GM19025 (cell line): ENCODE results near the gene KRTAP29-1.
A peak's percentile ranks its signal among the peaks of the same experiment; 100 is the strongest.

Source experiments
- ATAC-seq: cut with Tn5 transposase; IDR thresholded peaks from one replicate; pipeline ENCODE4 v1.9.1; 2021; ENCODE audit warnings: mild to moderate bottlenecking, low read depth, moderate library complexity; ENCODE audit not compliant: unreplicated experiment

The KRTAP29-1 gene

DNA sequence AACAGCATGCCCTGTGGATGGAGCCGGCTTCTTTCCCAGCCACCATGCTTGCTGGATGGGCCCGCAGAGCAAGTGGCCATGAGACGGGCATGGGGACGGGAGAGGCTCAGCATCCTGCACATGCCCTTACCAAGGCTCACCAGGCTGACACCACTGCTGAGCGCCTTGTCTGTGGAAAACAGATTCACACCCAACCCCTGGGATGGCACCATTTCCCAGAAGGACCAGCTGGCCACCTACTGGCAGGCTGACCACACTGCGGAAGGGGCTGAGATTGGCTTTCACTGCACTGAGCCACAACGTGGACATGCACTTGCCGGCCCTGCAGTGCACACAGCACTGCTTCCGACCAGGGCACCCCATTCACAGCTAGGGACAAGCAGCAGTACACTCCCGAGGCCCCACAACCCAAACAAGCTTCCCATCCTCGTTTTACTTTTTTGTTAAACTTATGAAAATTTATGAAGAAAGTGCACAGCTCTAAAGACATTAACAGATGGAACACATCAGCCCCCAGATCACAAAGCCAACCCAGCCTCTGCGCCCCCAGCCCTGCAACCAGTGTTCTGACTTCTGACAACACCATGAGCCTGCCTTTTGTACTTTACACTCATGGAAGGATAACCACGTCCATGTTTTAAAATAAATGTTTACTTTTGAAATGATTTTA lies 26.8 kb upstream of the KRTAP29-1 start:
- ATAC-seq = no peak

DNA sequence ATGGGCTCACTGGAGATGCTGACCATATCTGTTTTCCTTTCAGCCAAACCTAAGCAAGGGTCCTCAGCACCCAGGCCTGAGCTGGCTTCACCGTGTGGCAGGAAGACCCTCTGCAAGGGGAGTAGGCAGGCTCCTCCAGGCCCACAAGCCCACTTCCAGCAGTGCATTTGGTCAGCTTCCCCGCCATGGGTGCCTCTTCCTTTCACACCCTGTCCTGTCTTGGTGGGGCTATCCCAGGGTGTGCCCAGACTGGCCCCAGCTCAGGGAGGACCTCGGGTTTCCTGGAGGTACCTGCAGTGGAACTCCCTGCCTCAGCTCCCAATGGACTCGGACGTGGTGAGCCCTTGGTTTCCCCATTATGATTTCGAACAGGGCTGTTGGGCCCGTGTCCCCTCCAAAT lies 25.6 kb upstream of the KRTAP29-1 start:
- no peak for ATAC-seq

- ATAC-seq = no peak
Measured at GRCh38 chr17:41327411-41328120, 24.9 kb upstream of the KRTAP29-1 start.

DNA sequence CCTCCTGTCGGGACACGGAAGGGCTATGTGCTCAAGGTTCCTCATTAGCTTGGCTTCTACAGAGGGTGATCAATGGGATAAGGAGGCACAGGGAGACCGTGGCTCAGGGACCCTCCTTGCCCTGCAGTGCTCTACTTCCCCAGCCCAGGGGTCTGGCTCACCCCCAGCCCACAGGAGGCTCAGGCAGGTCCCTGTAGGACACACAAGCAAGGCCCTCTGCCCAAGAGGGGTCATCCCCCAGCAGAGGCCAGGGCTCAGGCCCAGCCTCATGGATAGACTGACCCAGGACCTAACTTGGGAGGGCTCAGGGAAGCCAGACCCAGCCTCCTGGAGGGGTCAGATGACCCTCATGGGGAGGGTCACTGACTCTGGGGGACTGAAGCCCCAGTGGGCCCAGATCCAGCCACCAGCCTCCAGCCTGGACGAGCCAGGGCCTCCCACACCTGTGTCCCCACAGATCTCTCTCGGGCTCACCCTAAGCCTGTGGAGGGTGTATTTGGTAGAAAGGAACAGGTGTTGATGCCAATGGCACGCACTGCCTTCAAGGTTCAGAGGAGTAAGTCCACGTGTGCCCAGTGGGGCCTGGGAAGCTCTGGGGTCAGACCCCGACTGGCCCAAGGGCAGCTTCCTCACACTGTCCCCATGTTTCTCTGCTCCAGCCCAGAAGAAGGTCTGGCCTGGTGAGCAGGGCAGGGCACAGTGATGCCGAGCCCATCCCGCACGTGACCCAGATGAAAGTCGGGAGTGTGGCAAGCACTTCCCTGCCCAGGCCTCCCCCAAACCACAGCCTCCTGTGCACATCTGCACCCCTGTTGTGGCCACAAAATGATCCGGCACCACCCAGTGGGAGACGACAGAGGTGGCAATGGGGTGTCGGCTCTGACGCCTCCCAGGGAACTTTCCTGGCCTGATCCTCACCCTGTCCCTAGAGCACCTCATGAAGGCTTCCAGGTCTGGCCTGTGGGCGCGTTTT lies 23.8 kb upstream of the KRTAP29-1 start:
- no peak for ATAC-seq

GRCh38 chr17:41325611-41326010 lies 23.0 kb upstream of the KRTAP29-1 start:
- ATAC-seq = no peak

DNA sequence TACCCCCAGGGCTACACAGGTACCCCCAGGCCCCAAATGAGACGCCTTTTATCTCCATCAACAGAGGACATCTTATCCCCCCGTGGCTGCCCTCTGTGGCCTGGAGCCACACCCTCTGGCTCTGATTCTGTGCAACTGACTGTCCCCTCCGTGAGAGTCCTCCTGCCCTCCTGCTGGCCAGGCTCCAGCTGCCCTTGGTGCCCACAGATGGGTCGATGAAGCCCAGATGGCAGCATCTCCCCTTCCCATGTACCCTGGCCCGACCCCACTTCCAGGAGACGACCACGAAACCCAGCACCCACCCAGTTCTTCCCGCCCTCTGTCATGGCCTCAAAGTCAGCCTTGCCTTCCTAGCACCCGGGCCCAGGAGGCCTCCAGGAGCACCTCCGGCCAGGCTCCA lies 22.5 kb upstream of the KRTAP29-1 start:
- no peak for ATAC-seq

DNA sequence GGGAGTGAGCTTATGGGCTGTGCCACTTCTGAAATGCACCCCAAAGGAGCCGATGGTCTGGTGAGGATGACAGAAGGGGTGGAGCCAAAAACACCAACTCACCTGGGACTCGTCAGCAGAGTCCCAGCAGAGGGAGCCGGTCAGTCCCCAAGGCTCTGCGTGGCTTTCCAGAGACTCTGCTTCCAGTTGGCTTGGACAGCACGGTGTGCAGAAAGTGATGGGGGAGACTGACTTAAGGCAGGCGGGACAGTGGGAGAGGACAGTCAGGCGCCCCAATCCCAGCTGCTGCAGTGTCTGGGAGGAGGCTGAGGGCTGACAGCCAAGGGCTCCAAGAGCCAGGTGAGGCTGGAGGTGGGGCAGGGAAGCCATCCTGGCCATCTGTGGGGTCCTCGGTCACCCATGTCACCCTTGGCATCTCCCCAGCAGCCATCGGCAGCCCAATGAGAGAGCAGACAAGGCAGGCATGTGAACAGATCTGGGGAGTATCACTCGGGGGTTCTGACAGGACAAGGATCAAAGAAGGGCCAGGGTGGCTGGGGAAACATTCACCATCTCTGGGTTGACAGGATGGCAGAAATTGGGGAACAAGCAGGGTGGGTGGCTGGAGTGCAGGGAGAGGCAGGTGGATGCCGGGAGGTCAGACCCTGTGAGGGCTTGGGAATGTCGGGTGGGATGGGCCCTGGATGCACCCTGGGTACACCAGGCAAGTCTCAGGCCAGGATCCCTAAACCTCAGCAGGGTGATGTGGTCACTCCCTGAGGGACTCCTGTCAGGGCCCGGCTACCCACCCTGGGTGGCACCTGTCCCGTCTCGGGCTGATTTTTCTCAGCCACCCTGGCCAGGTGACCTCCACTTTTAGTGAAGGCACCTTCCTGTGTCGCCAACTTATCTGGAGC lies 21.8 kb upstream of the KRTAP29-1 start:
- no peak for ATAC-seq

DNA sequence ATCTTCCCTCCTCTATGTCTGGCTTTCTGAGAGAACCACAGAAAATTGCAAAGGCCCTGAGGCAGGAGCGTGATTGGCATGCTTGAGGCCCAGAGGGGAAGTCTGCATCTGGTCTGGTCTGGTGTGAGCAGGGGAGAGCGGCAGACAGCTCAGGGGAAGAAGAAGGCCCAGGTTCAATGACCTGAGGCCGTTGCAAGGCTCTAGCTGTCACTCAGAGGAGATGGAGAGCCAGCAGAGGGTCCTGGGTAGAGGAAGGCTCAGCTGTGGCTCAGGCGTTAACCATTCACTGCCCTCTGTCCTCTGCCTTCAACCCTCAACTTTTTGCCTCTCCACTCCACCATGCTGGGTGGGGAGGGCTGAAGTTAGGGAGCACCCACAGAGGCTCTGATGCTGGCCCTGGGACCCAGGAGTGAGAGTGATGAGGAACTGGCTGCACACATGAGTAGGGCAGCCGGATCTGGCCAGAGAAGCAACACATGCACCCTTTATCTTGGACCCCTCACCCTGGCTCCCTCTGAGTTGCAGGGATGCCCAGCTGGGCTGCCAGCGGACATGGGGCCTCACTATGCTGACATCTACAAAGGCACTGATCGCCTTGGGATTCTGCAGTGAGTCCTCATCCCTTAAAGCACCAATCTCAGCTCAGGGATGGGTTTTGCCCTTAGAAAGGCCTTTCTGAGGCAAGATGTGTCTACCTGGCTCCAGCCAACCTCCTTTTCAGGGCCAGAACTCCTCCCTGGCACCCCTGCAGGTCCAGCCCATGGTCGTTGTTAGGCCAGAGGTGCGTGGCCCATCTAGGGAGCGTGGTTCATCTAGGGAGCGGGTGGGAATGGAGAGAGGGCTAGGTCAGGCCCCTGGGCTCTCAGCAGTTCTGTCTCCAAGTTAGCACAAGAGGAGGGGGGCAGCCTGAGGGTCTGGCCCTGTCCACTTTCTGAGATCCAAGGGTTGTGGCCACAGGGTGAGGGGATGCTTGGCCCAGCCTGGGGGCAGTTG lies 20.5 kb upstream of the KRTAP29-1 start:
- ATAC-seq = no peak

GRCh38 chr17:41322094-41322902 lies 19.6 kb upstream of the KRTAP29-1 start:
- no peak for ATAC-seq

GRCh38 chr17:41318231-41318630 lies 15.6 kb upstream of the KRTAP29-1 start:
- no peak for ATAC-seq

DNA sequence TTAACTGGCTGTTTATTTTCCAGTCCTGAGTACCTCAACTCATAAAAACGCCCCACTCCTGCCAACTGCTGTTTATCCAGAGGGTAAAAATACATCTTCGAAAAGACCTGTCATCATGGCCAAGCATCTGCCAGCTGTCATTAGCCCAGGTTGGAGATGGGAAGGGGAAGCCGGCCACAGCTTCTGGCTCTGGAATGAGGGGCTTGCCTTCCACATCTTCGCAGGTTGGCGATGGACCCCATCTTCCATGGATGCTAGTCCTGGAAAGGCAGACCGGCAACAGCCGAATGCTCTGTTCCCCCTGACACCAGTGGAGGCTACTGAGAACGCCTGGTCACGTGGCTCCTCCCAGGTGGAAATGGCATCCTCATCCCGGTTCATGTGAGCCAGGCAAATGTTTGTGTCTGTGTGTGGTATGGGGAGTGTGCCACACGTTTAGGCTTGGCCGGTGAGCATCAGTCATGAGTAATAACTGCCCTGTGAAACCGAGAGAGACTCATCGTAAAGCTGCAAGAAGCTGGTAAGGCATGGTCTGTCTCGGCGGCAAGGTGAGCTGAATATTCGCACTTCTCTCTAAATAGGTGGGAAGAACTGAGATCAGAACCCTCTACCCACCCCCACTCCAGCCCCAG lies 13.3 kb upstream of the KRTAP29-1 start:
- no peak for ATAC-seq

GRCh38 chr17:41315204-41315794 lies 12.6 kb upstream of the KRTAP29-1 start, which contains the start of gene KRTAP17-1:
TSS of gene KRTAP17-1 (minus strand) at chr17:41315710. CDS start at chr17:41315650, 60 bp downstream.
- no peak for ATAC-seq

DNA sequence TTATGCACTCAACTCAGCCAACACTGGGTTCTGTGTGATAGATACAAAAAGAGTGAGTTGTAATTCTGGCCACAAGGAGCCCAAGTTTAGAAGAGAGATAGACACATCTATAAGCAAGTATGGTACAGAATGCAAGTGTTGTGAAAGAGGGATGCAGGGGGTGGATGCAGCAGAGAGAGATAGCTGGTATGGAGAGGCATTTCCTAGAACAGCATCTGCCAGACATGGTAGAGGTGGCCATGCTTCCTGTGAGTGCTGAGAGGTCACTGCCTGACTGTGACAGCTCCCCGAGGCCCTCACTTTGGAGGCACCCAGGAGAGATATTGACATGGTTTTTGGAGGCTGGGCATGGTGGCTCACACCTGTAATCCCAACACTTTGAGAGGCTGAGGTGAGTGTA lies 8.5 kb upstream of the KRTAP29-1 start:
- no peak for ATAC-seq

GRCh38 chr17:41308918-41309359 lies 6.3 kb upstream of the KRTAP29-1 start, which contains the start of gene KRTAP16-1:
TSS of gene KRTAP16-1 (minus strand) at chr17:41309309. CDS start at chr17:41309253, 56 bp downstream.
- ATAC-seq = peak; percentile 26

DNA sequence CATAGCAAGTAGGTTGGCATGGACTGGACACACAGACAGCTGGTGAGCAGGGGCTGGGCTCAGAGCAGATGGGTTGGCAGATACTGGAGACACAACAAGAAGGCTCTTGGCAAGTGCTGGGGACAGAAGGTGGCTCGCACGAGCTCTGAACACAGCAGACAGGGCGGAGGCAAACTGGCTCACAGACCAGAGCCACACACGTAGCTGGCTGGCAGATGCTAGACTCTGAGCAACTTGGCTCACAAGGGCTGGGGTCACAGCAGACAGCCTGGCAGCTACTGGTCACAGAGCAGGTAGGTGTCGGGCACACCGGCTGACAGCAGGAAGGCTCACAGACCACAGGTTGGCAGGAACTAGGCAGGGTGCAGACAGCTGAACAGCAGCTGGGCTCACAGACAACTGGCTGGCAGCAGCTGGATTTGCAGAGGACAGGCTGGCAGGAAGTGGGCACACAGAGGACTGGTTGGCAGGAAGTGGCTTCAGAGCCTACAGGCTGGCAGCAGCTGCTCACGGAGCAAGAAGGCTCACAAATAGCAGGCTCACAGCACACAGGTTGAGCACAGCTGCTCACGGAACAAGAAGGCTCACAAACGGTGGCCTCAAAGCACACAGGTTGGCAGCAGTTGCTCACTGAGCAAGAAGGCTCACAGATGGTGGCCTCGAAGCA lies 5.7 kb upstream of the KRTAP29-1 start:
- peak; percentile 57 for ATAC-seq

- no peak for ATAC-seq
Measured at GRCh38 chr17:41307647-41308046, 5.0 kb upstream of the KRTAP29-1 start.
